GM12878 (cell line): ENCODE results near the gene SPTBN2. TPM values are rescaled to one million over a fixed set of nuclear protein-coding genes. Genes with fewer than 3 reads are reported as not detected.

Source experiments
- ATAC-seq: fragments of 200-7000 bp; cut with Tn5 transposase; 3 replicates; pipeline ENCODE4 v1.9.1; 2020; ENCODE audit warnings: mild to moderate bottlenecking, moderate library complexity
- BruUV-seq: library from RNA; stranded (reverse); fragments of 400-500 nt; replicated peaks from 2 replicates; lab custom pipeline; 2021; lab: Mats Ljungman, UMichigan
- CTCF ChIA-PET: fragments of 300-600 bp; sonication (Branson Sonifier 250); formaldehyde crosslinking; extraction: SDS; loops from one replicate; lab custom pipeline; 2021; ENCODE audit warnings: inconsistent platforms; lab: Yijun Ruan, JAX
- POLR2A ChIA-PET: fragments of 350-600 bp; formaldehyde crosslinking; extraction: SDS; loops from one replicate; lab custom pipeline; 2021; ENCODE audit warnings: inconsistent platforms; lab: Charles Lee
- RAD21 ChIA-PET: fragments of 300-600 bp; sonication (Branson Sonifier 250); formaldehyde crosslinking; loops from one replicate; lab custom pipeline; 2023; ENCODE audit warnings: antibody characterized with exemption; ENCODE audit not compliant: unreplicated experiment; lab: Charles Lee
- SMC1A ChIA-PET: fragments of 300-600 bp; sonication (Branson Sonifier 250); formaldehyde crosslinking; loops from one replicate; lab custom pipeline; 2023; ENCODE audit not compliant: unreplicated experiment, uncharacterized antibody; lab: Charles Lee
- DNase-seq: peaks from one replicate; pipeline ENCODE4 v3.0.0-alpha.2; 2011; ENCODE audit warnings: low read depth, low spot score
- FAIRE-seq: peaks from 3 replicates; lab custom pipeline; 2011; peaks lifted over from hg19 to GRCh38; lab: Jason Lieb, UNC
- H2AFZ ChIP-seq: 2 replicates; pipeline ENCODE4 v1.6.0; 2011; ENCODE audit warnings: low read depth, low read length, control low read depth; ENCODE audit not compliant: control insufficient read depth
- H3K27ac ChIP-seq: 2 replicates; pipeline ENCODE4 v1.5.1; 2011; ENCODE audit warnings: control low read depth; ENCODE audit not compliant: control insufficient read depth, insufficient read depth
- H3K27me3 ChIP-seq, 2 experiments: replicated peaks in 1 of 2; 2 replicates each; pipeline versions ENCODE4 v1.6.0 to v1.6.1; 2011; ENCODE audit warnings: low read length in 1 of 2; ENCODE audit not compliant: control insufficient read depth in 2 of 2, insufficient read depth in 2 of 2
- H3K36me3 ChIP-seq, 2 experiments: 2 replicates each; pipeline ENCODE4 v1.5.1; 2011; ENCODE audit warnings: low read length in 1 of 2; ENCODE audit not compliant: control insufficient read depth in 2 of 2, insufficient read depth in 2 of 2
- H3K4me1 ChIP-seq: 2 replicates; pipeline ENCODE4 v1.6.1; 2011; ENCODE audit warnings: mild to moderate bottlenecking, low read length, moderate library complexity, mixed read lengths; ENCODE audit not compliant: control insufficient read depth, insufficient read depth
- H3K4me2 ChIP-seq: 2 replicates; pipeline ENCODE4 v1.6.0; 2011; ENCODE audit warnings: control low read depth; ENCODE audit not compliant: control insufficient read depth, insufficient read depth
- H3K4me3 ChIP-seq: fragments of 200-600 bp; sonication (generic); 2 replicates; pipeline ENCODE4 v1.5.1; 2016
- H3K79me2 ChIP-seq: 2 replicates; pipeline ENCODE4 v1.6.0; 2011; ENCODE audit warnings: low read length; ENCODE audit not compliant: control insufficient read depth, insufficient read depth
- H3K9ac ChIP-seq: 2 replicates; pipeline ENCODE4 v1.8.0; 2011; ENCODE audit warnings: low read length, control low read depth, mixed read lengths; ENCODE audit not compliant: control insufficient read depth, insufficient read depth
- H3K9me3 ChIP-seq: replicated peaks from 3 replicates; pipeline ENCODE4 v1.5.1; 2011; ENCODE audit warnings: mild to moderate bottlenecking, low read length; ENCODE audit not compliant: control insufficient read depth, insufficient read depth
- H4K20me1 ChIP-seq: 2 replicates; pipeline ENCODE4 v1.6.0; 2011; ENCODE audit not compliant: control insufficient read depth, insufficient read depth
- CTCF ChIP-seq, 3 experiments: IDR thresholded peaks in 2 of 3; conservative IDR thresholded peaks in 1 of 3; 2 replicates each; pipeline ENCODE4 v1.5.1; 2011; ENCODE audit warnings: low read depth in 3 of 3, low read length in 3 of 3, mild to moderate bottlenecking in 3 of 3, control low read depth in 2 of 3, moderate library complexity in 2 of 3, inconsistent platforms in 1 of 3, mixed read lengths in 1 of 3; ENCODE audit not compliant: control insufficient read depth in 2 of 3, insufficient read depth in 1 of 3; ENCODE audit errors: extremely low read depth in 1 of 3
- EGR1 ChIP-seq, 2 experiments: IDR thresholded peaks; 1 replicate in 1 of 2; 2 replicates in 1 of 2; pipeline ENCODE4 v1.6.1; 2011 to 2012; ENCODE audit warnings: low read depth in 2 of 2, low read length in 2 of 2, borderline replicate concordance in 1 of 2, mild to moderate bottlenecking in 1 of 2, moderate library complexity in 1 of 2
- GATAD2B ChIP-seq: fragments of 450-650 bp; conservative IDR thresholded peaks from 2 replicates; pipeline ENCODE4 v1.6.1; 2017; ENCODE audit warnings: low read depth, mild to moderate bottlenecking, moderate library complexity
- PAX8 ChIP-seq: fragments of 450-650 bp; IDR thresholded peaks from 2 replicates; pipeline ENCODE4 v1.6.1; 2017; ENCODE audit warnings: mild to moderate bottlenecking, moderate library complexity
- RUNX3 ChIP-seq: IDR thresholded peaks from 2 replicates; pipeline ENCODE4 v1.6.1; 2012; ENCODE audit warnings: low read length, inconsistent platforms
- SPI1 ChIP-seq: IDR thresholded peaks from 2 replicates; pipeline ENCODE4 v1.6.1; 2011; ENCODE audit warnings: low read depth, mild to moderate bottlenecking, low read length, moderate library complexity, borderline replicate concordance; ENCODE audit not compliant: insufficient read depth
- WGBS: methylation state at CpG from one replicate; pipeline ENCODE4 v1.1.6; 2016; ENCODE audit warnings: low lambda C conversion rate; ENCODE audit not compliant: insufficient replicate concordance, insufficient coverage; ENCODE audit errors: missing lambda C conversion rate; 5-methylcytosine and 5-hydroxymethylcytosine counted together
- in situ Hi-C: fragments of 300-500 bp; cut with MboI; formaldehyde crosslinking; loops from 9 replicates; pipeline ENCODE4 v1.14.3; 2018; ENCODE audit warnings: mixed read lengths
- intact Hi-C: fragments of 100-400 bp; cut with micrococcal nuclease; formaldehyde crosslinking; loops from one replicate; pipeline ENCODE4 v1.14.2; 2022; ENCODE audit not compliant: unreplicated experiment
- polyA plus RNA-seq, 11 experiments: library from polyadenylated mRNA; depleted of rRNA in 4 of 11; unstranded in 6 of 11; stranded (reverse) in 5 of 11; fragments of >200 nt; fragmentation: Nextera tagmentation in 4 of 11; fragmentation: Illumina TruSeq in 1 of 11; extraction: Ambion mirVana in 4 of 11; extraction: Trizol in 1 of 11; gene quantifications; 1 replicate in 1 of 11; 2 replicates in 10 of 11; pipeline versions ENCODE4 v1.2.1 to v1.2.3, GENCODE V29; 2011 to 2016; ENCODE audit warnings: inconsistent platforms in 2 of 11, missing spikeins in 2 of 11, low read depth in 1 of 11
- total RNA-seq, 4 experiments: library from RNA; depleted of rRNA in 3 of 4; stranded (reverse); fragments of >200 nt in 3 of 4; fragmentation: Illumina TruSeq in 1 of 4; extraction: Trizol in 1 of 4; gene quantifications; 2 replicates each; pipeline versions ENCODE4 v1.2.1 to v1.2.3, GENCODE V29; 2013 to 2021

The SPTBN2 gene
- total and polyA plus RNA-seq, 10 of the 15 experiments (the other 5 are each of a cell fraction or from before 2014, with no cell fraction given), result 0.38 to 1.0 (median 0.69) TPM; not detected in 5

- Histone ChIP-seq H3K27ac (no peak overlapping the region), H3K79me2 (peaks cover 1% of the 10 kb centered on the region), H3K4me3 (no peak overlapping the region), H3K27me3 (no peaks in the 10 kb centered on the region), H3K9ac (no peak overlapping the region), H3K36me3 (peaks cover 4 to 34% of the 10 kb centered on the region in 2 experiments), H3K4me2 (no peak overlapping the region), H2AFZ (no peak overlapping the region), H4K20me1 (no peaks in the 10 kb centered on the region), H3K9me3 (no peaks in the 10 kb centered on the region), H3K4me1 (peaks cover 8% of the 10 kb centered on the region; the same call in 1 of the 2 replicates)
- no CpG with 5 or more reads among the region's 1 CpG for WGBS
- no TSS peak for BruUV-seq
- in situ Hi-C loops (no loop called here), intact Hi-C loops (no loop called here)
- ChIA-PET RAD21 (interaction anchor here (1.1 kb wide), 1 partner anchor 43 kb away, joined by 3 read pairs; no protein-coding TSS in a partner anchor), SMC1A (interaction anchor here (0.7 to 3.4 kb wide), 4 partner anchors 11 to 43 kb away, joined by 3 to 12 read pairs (median 4); partner anchors contain the start of gene RBM4B), CTCF (interaction anchor here (0.8 to 2.0 kb wide), 3 partner anchors 13 to 86 kb away, joined by 3 to 8 read pairs (median 6); partner anchors contain the start of gene RBM4B), POLR2A (interaction anchor here (0.5 kb wide), 1 partner anchor 49 kb away, joined by 7 read pairs; no protein-coding TSS in a partner anchor)
- no peak for ATAC-seq
- TF ChIP-seq RUNX3 (no peak), EGR1 (IDR thresholded peaks at IDR 0.05; ENCODE audit: borderline replicate concordance in 1 of 2, low read depth in 2 of 2, low read length in 2 of 2) (no peak)
- DNase-seq, result no peak
- no peak for FAIRE-seq
Observed at GRCh38 chr11:66663741-66664296, 65.2 kb downstream of the SPTBN2 start.

DNA sequence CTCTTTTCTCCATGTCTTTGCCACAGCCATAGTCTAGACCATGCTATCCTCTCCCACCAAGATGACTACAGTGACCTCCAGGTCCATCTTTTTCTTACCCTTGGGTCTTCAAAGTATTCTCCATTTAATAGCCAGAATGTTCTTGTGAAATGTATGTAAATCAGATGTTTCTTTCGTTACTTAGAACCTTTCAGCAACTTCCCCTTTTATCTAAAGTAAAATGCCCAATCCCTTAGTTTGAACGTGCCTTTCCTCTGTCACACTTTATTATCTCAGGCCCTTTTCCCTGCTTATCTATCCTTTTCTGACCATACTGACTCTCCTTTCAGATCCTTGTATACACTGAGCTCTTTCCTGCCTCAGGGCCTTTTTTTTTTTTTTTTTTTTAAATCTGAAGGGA is 69.3 kb downstream of the SPTBN2 start:
- H3K79me2 ChIP-seq, result peaks cover 3% of the 10 kb centered on the region
- ChIA-PET RAD21 (interaction anchor here (0.7 to 1.3 kb wide), 3 partner anchors 19 to 620 kb away, joined by 3 to 8 read pairs (median 4); partner anchors contain the start of genes RBM14 and RBM4B), POLR2A (interaction anchor here (0.6 to 2.2 kb wide), 16 partner anchors 11 to 256 kb away, joined by 3 to 12 read pairs (median 4); partner anchors contain the start of genes ACTN3, RBM4 and RBM4B), SMC1A (interaction anchor here (0.8 to 2.1 kb wide), 5 partner anchors 13 to 21 kb away, joined by 4 to 11 read pairs (median 6); partner anchors contain the start of genes RBM4 and RBM4B)
- peak; percentile 36 for ATAC-seq
- H3K9ac ChIP-seq, result no peak overlapping the region
- no peaks in the 10 kb centered on the region for H3K27me3 ChIP-seq
- 4% methylated on average over 2 of the region's 2 CpGs for WGBS
- peaks cover 2 to 14% of the 10 kb centered on the region in 2 experiments for H3K36me3 ChIP-seq
- no peak overlapping the region for H3K27ac ChIP-seq
- BruUV-seq, result no TSS peak
- intact Hi-C loops (no loop called here), in situ Hi-C loops (no loop called here)
- DNase-seq, result no peak
- peaks cover 8% of the 10 kb centered on the region; the same call in 1 of the 2 replicates for H3K4me1 ChIP-seq
- no peaks in the 10 kb centered on the region for H3K9me3 ChIP-seq
- TF ChIP-seq GATAD2B, result no peak
- TF ChIP-seq PAX8, result no peak
- TF ChIP-seq SPI1, result peak; percentile 28; the same call in 1 of the 2 replicates
- TF ChIP-seq CTCF (IDR thresholded peaks at IDR 0.05 in 2 of 3, conservative IDR thresholded peaks at IDR 0.05 in 1 of 3; ENCODE audit: control insufficient read depth in 2 of 3, extremely low read depth in 1 of 3, insufficient read depth in 1 of 3, low read depth in 3 of 3, low read length in 3 of 3), result no peak
- TF ChIP-seq, all 136 proteins: peak for 1
- FAIRE-seq, result no peak
- Histone ChIP-seq H4K20me1 (no peaks in the 10 kb centered on the region), H2AFZ (no peak overlapping the region), H3K4me3 (no peak overlapping the region), H3K4me2 (no peak overlapping the region)
- CTCF ChIA-PET, result interaction anchor here (0.7 to 3.1 kb wide), 5 partner anchors 11 to 82 kb away, joined by 3 to 12 read pairs (median 5); partner anchors contain the start of genes RBM4 and RBM4B
